Neural progenitor cell (in vitro differentiated cells): ENCODE results near the gene PGLYRP3. TPM values are rescaled to one million over a fixed set of nuclear protein-coding genes. Genes with fewer than 3 reads are reported as not detected.

Experiments used
- DNase-seq: peaks from one replicate; pipeline ENCODE4 v3.0.0-alpha.2; 2016; ENCODE audit warnings: low spot score
- H2AFZ ChIP-seq: fragments of 200-600 bp; sonication (generic); replicated peaks from 2 replicates; pipeline ENCODE4 v1.6.1; 2016; ENCODE audit warnings: antibody characterized with exemption
- H3F3A ChIP-seq: fragments of 200-600 bp; sonication (generic); 2 replicates; pipeline ENCODE4 v1.6.1; 2016; ENCODE audit warnings: antibody characterized with exemption, low read depth
- H3K27ac ChIP-seq: fragments of 200-600 bp; sonication (generic); 2 replicates; pipeline ENCODE4 v1.5.1; 2016; ENCODE audit warnings: mild to moderate bottlenecking
- H3K27me3 ChIP-seq: fragments of 200-600 bp; sonication (generic); 2 replicates; pipeline ENCODE4 v1.6.1; 2016; ENCODE audit warnings: mild to moderate bottlenecking, moderate library complexity
- H3K36me3 ChIP-seq: fragments of 200-600 bp; sonication (generic); 2 replicates; pipeline ENCODE4 v1.5.1; 2016
- H3K4me1 ChIP-seq: fragments of 200-600 bp; sonication (generic); 2 replicates; pipeline ENCODE4 v1.6.1; 2016; ENCODE audit warnings: mixed run types
- H3K4me2 ChIP-seq: fragments of 200-600 bp; sonication (generic); 2 replicates; pipeline ENCODE4 v1.6.1; 2016
- H3K4me3 ChIP-seq: fragments of 200-600 bp; sonication (generic); 2 replicates; pipeline ENCODE4 v1.5.1; 2016
- H3K79me2 ChIP-seq: fragments of 200-600 bp; sonication (generic); 2 replicates; pipeline ENCODE4 v1.6.1; 2016; ENCODE audit warnings: low read depth
- H3K9ac ChIP-seq: fragments of 200-600 bp; sonication (generic); 2 replicates; pipeline ENCODE4 v1.6.1; 2016
- H3K9me3 ChIP-seq: fragments of 200-600 bp; sonication (generic); 2 replicates; pipeline ENCODE4 v1.5.1; 2016; ENCODE audit warnings: low read depth
- H4K20me1 ChIP-seq: fragments of 200-600 bp; sonication (generic); 2 replicates; pipeline ENCODE4 v1.6.1; 2016; ENCODE audit warnings: low read depth
- H3K27ac Mint-ChIP-seq: 3 replicates; pipeline ENCODE4 v1.8.0; 2021; ENCODE audit warnings: mixed read lengths
- H3K27me3 Mint-ChIP-seq: 2 replicates; pipeline ENCODE4 v1.8.0; 2022; ENCODE audit warnings: low read depth, mild to moderate bottlenecking, inconsistent platforms, moderate library complexity, mixed read lengths; ENCODE audit not compliant: insufficient read depth
- H3K36me3 Mint-ChIP-seq: 3 replicates; pipeline ENCODE4 v1.8.0; 2021; ENCODE audit warnings: mixed read lengths
- H3K4me1 Mint-ChIP-seq: 3 replicates; pipeline ENCODE4 v1.8.0; 2021; ENCODE audit warnings: mixed read lengths
- H3K4me3 Mint-ChIP-seq: 3 replicates; pipeline ENCODE4 v1.8.0; 2021; ENCODE audit warnings: mild to moderate bottlenecking, moderate library complexity, mixed read lengths
- H3K9me3 Mint-ChIP-seq: 3 replicates; pipeline ENCODE4 v1.8.0; 2020; ENCODE audit warnings: mixed read lengths
- EZH2 ChIP-seq: fragments of 200-600 bp; sonication (generic); IDR thresholded peaks from 2 replicates; pipeline ENCODE4 v1.6.1; 2017; ENCODE audit warnings: antibody characterized with exemption, mild to moderate bottlenecking, moderate library complexity
- EZH2phosphoT487 ChIP-seq: fragments of 200-600 bp; sonication (generic); IDR thresholded peaks from 2 replicates; pipeline ENCODE4 v1.6.1; 2017; ENCODE audit warnings: antibody characterized with exemption
- total RNA-seq: library from RNA; depleted of rRNA; stranded (reverse); fragments of >200 nt; gene quantifications from 2 replicates; pipeline ENCODE4 v1.2.3, GENCODE V29; 2015; ENCODE audit warnings: low replicate concordance
- TF ChIP-seq, protein P1 (sequence below): fragments of 200-600 bp; sonication (generic); IDR thresholded peaks from 2 replicates; pipeline ENCODE4 v1.5.1; 2017; ENCODE audit warnings: antibody characterized with exemption, mild to moderate bottlenecking

The PGLYRP3 gene
- total RNA-seq, 1 donor from 2014 or later, result not detected

DNA sequence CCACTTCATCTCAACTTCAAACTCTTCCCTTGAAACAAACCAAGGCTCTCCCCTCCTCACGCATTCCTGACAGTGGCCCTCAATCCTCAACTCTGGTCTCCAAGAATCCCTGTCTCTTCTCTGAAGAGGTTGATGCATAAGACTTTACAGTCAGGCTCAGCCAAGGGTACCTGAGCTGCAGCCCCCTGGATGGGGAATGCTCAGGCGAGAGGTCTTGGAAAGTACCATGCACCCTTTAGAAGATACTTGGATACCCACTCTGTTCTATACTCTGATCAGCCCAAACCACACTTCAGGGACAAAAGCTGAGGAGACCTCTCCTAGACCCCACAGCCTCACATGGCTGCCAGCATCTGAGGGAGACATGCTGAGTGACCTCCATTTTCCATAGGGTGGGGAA, 536 bp upstream of the PGLYRP3 start:
- H3K4me1 ChIP-seq, result no peaks in the 10 kb centered on the region
- no peak overlapping the region for H2AFZ ChIP-seq
- H3K9me3 Mint-ChIP-seq, result peaks cover 2% of the 10 kb centered on the region
- H3K9ac ChIP-seq, result no peak overlapping the region
- no peak overlapping the region for H3K27ac Mint-ChIP-seq
- no peak overlapping the region for H3K4me2 ChIP-seq
- H3K4me3 Mint-ChIP-seq, result no peak overlapping the region
- peaks cover 5% of the 10 kb centered on the region for H3K9me3 ChIP-seq
- H3K27me3 ChIP-seq, result no peaks in the 10 kb centered on the region
- TF ChIP-seq EZH2, result no peak
- no peak for TF ChIP-seq EZH2phosphoT487
- TF ChIP-seq, protein P1, sequence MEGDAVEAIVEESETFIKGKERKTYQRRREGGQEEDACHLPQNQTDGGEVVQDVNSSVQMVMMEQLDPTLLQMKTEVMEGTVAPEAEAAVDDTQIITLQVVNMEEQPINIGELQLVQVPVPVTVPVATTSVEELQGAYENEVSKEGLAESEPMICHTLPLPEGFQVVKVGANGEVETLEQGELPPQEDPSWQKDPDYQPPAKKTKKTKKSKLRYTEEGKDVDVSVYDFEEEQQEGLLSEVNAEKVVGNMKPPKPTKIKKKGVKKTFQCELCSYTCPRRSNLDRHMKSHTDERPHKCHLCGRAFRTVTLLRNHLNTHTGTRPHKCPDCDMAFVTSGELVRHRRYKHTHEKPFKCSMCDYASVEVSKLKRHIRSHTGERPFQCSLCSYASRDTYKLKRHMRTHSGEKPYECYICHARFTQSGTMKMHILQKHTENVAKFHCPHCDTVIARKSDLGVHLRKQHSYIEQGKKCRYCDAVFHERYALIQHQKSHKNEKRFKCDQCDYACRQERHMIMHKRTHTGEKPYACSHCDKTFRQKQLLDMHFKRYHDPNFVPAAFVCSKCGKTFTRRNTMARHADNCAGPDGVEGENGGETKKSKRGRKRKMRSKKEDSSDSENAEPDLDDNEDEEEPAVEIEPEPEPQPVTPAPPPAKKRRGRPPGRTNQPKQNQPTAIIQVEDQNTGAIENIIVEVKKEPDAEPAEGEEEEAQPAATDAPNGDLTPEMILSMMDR, result no peak
- H3F3A ChIP-seq, result no peaks in the 10 kb centered on the region
- no peaks in the 10 kb centered on the region for H3K36me3 ChIP-seq
- no peaks in the 10 kb centered on the region for H3K4me1 Mint-ChIP-seq
- H3K4me3 ChIP-seq, result no peak overlapping the region
- H3K36me3 Mint-ChIP-seq, result no peaks in the 10 kb centered on the region
- no peak overlapping the region for H3K27ac ChIP-seq
- no peaks in the 10 kb centered on the region for H3K79me2 ChIP-seq
- H4K20me1 ChIP-seq, result no peaks in the 10 kb centered on the region
- H3K27me3 Mint-ChIP-seq, result no peaks in the 10 kb centered on the region
- no peak for DNase-seq

DNA sequence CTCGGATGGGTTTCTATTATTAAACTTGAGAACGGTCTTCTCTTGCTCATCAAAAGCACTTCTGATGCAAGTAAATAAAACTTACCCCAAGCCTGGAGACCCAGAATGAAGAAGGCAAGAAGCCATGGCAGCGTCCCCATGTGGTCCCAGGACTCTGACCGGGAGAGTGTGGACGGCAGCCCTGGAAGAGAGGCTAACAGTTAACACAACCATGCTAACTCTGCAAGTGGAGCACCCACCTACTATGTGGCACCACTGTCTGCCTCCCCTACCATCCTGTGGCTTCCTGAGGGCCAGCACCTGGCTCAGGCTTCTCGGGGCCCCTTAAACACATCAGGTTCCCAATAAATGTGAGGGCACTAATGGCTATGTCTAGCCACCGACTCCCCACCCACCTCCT, 2.2 kb downstream of the PGLYRP3 start:
- no peaks in the 10 kb centered on the region for H4K20me1 ChIP-seq
- TF ChIP-seq EZH2, result no peak
- no peak for TF ChIP-seq EZH2phosphoT487
- TF ChIP-seq, protein P1, result no peak
- H3K4me1 Mint-ChIP-seq, result no peaks in the 10 kb centered on the region
- peaks cover 2% of the 10 kb centered on the region for H3K9me3 Mint-ChIP-seq
- H3K9ac ChIP-seq, result no peak overlapping the region
- no peaks in the 10 kb centered on the region for H3K27me3 Mint-ChIP-seq
- H3K9me3 ChIP-seq, result peaks cover 5% of the 10 kb centered on the region
- H3F3A ChIP-seq, result no peaks in the 10 kb centered on the region
- no peak overlapping the region for H3K27ac ChIP-seq
- H3K27me3 ChIP-seq, result no peaks in the 10 kb centered on the region
- no peaks in the 10 kb centered on the region for H3K4me1 ChIP-seq
- no peak overlapping the region for H3K4me3 Mint-ChIP-seq
- H3K4me2 ChIP-seq, result no peak overlapping the region
- no peak overlapping the region for H3K27ac Mint-ChIP-seq
- no peaks in the 10 kb centered on the region for H3K36me3 ChIP-seq
- no peak overlapping the region for H3K4me3 ChIP-seq
- H2AFZ ChIP-seq, result no peak overlapping the region
- H3K36me3 Mint-ChIP-seq, result no peaks in the 10 kb centered on the region
- H3K79me2 ChIP-seq, result no peaks in the 10 kb centered on the region
- DNase-seq, result no peak

DNA sequence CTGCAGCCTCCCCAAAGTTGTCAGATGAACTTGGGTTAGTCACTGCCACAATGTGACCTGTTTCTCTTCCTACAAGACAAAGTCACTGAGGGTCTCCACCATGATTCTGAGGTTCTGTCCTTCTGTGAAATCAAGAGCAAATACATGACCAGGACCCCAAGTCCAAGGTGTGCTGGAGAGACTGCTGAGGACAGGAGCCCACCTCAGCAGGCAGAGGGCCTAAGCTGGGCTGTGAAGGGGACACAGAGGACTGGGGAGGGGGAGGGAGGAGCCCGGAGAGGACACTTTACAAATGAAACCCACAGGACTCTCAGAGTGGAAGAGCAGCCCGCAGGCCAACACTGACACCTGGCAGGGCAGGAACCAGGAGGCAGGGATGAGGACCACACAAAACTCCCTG, 3.3 kb downstream of the PGLYRP3 start:
- Mint-ChIP-seq H3K36me3 (no peaks in the 10 kb centered on the region), H3K9me3 (no peaks in the 10 kb centered on the region), H3K4me3 (no peak overlapping the region), H3K27me3 (no peaks in the 10 kb centered on the region), H3K27ac (no peak overlapping the region), H3K4me1 (no peaks in the 10 kb centered on the region)
- TF ChIP-seq, protein P1, result no peak
- TF ChIP-seq EZH2 (no peak), EZH2phosphoT487 (no peak)
- Histone ChIP-seq H3K9ac (no peak overlapping the region), H4K20me1 (no peaks in the 10 kb centered on the region), H3K27ac (no peak overlapping the region), H2AFZ (no peak overlapping the region), H3K4me3 (no peak overlapping the region), H3K4me1 (no peaks in the 10 kb centered on the region), H3K79me2 (no peaks in the 10 kb centered on the region), H3K27me3 (no peaks in the 10 kb centered on the region), H3F3A (no peaks in the 10 kb centered on the region), H3K9me3 (peaks cover 5% of the 10 kb centered on the region), H3K36me3 (no peaks in the 10 kb centered on the region), H3K4me2 (no peak overlapping the region)
- DNase-seq, result no peak
